NCI-H2081 treated with DMSO at 0.1 percent for 48 hours (cell line): Measurements from ENCODE around the gene ID4.

ENCODE experiments used
- DNase-seq: peaks from one replicate; lab custom pipeline; 2025; lab: John Stamatoyannopoulos, UW

Gene ID4

GRCh38 chr6:19836799-19837510 is at the start of gene ID4:
ID4 (plus strand) TSS chr6:19837370; CDS start chr6:19837755, 385 bp downstream.
- no peak for DNase-seq

GRCh38 chr6:19788686-19789085 is 48.5 kb upstream of the ID4 start:
- DNase-seq: no peak

- no peak for DNase-seq
Observed at GRCh38 chr6:19789100-19789803, 47.9 kb upstream of the ID4 start.

GRCh38 chr6:19791267-19791666 is 45.9 kb upstream of the ID4 start:
- no peak for DNase-seq

GRCh38 chr6:19795211-19795610 is 42.0 kb upstream of the ID4 start:
- no peak for DNase-seq

GRCh38 chr6:19796452-19796851 is 40.7 kb upstream of the ID4 start:
- DNase-seq: no peak

DNA sequence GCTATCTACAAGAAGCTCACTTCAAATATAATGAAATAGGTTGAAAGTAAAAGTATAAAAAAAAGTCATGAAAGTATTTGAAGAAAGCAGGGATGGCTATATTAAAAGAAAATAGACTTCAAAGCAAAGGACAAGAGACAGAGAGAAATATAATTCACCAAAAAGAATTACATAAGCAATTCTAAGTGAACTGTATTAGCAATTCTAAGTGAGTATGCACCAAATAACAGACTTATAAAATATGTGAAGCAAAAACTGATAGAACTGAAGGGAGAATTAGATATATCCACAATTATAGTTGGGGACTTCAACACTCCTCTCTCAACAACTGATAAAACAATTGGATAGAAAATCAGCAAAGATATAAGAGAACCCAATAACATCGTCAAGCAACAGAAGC is 38.8 kb upstream of the ID4 start:
- DNase-seq: no peak

DNA sequence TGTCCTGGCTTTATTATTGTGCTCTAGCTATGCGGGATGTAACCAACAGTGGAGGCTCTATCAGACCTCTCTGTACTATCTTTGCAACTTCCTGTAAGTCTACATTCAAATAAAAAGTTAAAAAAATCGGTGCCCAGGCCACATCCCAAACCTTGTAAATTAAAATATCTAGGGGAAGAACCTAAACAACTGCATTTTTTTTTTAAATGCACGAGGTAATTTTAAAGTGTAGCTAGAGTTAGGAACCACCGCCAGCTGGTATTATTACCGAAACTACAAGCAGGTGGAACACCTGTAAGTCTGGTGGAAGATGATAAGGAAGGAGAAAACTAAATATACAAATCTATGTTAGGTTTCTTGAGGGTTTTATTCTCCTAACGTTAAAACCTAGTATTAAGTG is 34.5 kb upstream of the ID4 start:
- DNase-seq: no peak

GRCh38 chr6:19803331-19804204 is 33.6 kb upstream of the ID4 start:
- DNase-seq: no peak

DNA sequence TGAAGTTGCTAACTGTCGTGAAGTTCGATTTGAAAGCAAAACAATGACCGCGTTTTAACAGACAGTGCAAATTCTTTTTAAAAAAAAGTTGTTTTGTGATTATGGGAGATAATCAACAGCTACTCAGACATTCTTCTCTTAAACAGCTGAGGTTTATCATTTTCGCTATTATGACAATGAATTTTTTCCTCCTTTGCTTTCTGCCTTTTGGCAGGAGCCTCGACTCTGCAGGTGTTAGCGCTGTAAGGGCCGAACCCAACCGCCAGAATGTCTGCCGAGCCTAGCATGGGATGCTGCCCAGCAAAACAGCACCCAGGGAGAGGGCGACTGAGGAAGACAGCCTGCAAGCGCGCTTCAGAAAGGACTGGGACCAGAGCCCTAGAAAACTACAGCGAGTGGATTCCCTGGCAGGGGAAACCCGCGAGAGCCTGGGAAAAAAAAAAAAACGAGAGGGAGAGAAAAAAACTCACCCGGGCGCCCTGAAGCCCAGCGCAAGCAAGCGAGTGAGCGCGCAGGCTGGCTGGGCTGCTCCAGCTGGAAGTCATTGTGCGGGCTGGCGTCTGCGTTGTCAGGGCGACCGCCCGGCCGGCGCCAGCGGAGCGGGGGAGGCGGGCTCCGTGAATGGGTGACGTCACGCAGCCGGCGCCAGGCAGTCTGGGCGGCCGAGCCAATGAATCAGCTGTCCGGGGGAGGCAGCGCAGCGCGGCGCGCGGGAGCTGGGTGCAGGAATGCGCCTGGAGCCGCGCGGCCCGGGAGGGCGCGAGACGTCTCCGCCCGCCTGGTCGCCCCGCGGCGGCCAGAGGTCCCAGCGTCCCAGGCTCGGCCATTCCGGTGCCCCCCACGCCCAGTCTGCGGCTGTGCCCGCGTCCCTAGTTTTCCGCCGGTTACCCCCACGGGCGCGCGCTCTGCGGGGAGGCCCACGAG is 32.7 kb upstream of the ID4 start:
- DNase-seq: peak; percentile 73

DNA sequence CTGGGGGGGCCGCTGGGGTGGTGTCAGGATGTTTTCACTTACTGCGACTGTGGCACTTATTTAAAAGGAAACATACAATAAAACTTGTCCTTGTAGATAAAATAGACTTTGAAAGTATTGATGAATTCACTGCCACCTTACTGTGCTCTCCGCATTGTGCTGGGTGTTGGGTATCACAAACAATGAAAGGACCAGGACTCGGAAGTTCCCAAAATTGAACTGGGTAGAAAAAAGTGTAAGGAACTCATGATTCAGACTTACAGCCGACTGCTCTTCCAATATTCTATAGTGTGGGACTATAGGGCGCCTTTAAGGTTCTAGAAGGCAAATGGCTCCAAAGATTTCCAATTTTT is 32.1 kb upstream of the ID4 start:
- DNase-seq: no peak

DNA sequence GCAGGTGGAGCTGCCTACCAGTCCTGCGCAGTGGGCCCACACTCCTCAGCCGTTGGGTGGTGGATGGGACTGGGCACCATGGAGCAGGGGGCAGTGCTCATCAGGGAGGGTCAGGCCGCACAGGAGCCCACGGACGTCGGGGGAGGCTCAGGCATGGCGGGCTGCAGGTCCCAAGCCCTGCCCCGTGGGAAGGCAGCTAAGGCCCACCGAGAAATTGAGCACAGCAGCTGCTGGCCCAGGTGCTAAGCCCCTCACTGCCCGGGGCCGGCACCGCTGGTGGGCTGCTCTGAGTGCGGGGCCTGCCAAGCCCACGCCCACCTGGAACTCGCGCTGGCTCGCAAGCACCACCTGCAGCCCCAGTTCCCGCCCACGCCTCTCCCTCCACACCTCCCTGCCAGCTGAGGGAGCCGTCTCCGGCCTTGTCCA is 30.2 kb upstream of the ID4 start:
- no peak for DNase-seq

GRCh38 chr6:19811397-19812079 is 25.6 kb upstream of the ID4 start:
- DNase-seq: no peak

GRCh38 chr6:19812512-19813119 is 24.6 kb upstream of the ID4 start:
- DNase-seq: no peak

DNA sequence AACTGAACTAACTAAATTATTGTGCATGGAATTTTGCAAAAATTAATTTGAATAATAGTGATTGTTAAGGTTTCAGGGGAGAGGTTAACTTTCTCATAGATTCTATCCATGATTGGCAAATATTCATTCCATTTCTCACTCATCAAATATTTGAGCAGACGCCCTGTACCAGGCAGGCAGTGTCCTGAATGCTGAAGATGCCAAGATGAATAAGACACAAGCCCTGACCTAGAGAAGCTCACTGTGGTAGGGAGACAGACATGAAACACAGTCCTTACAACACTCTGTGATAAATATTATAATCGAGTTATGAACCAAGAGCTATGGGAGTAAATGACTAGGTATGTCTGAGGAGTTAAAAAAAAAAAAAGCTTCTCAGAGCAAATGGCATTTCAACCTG is 18.4 kb upstream of the ID4 start:
- no peak for DNase-seq

GRCh38 chr6:19824058-19824807 is 12.9 kb upstream of the ID4 start:
- DNase-seq: no peak

GRCh38 chr6:19827247-19827646 is 9.9 kb upstream of the ID4 start:
- no peak for DNase-seq

- DNase-seq: no peak
Observed at GRCh38 chr6:19827903-19828302, 9.3 kb upstream of the ID4 start.

DNA sequence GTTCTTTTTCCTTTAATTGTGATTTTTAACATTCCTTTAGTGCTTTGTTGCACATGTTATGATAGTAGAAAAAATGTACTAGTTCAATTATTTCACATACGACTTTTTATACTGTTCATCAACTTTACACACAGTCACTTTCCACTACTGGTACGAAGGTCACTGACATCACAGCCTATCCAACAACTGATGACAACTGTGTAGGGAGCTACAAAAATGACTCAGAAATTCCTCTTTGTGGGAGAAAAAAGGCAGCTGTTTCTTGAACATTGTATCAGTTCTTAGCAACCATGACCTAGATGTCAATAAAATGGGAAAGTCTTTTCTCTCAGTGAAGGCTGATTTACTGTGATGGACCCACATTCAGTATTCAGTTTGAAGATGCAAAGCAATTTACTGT is 7.0 kb upstream of the ID4 start:
- no peak for DNase-seq

GRCh38 chr6:19831358-19831757 is 5.8 kb upstream of the ID4 start:
- no peak for DNase-seq
